Lower leg skin (tissue), 3 donors: Measurements from ENCODE around the gene DBF4B.

ENCODE experiments used
- CTCF ChIP-seq, 3 donors: fragments of 450-650 bp; IDR thresholded peaks; one replicate each; pipeline ENCODE4 v1.5.1; 2016; ENCODE audit warnings: antibody characterized with exemption in 3 of 3, mild to moderate bottlenecking in 3 of 3, moderate library complexity in 2 of 3
- POLR2A ChIP-seq, 2 donors: fragments of 450-650 bp; IDR thresholded peaks; one replicate each; pipeline ENCODE4 v1.6.1; 2016 to 2017; ENCODE audit warnings: antibody characterized with exemption in 2 of 2, mild to moderate bottlenecking in 1 of 2, moderate library complexity in 1 of 2

GRCh38 chr17:44776628-44777393, 68.3 kb downstream of the DBF4B start:
- TF ChIP-seq POLR2A (IDR thresholded peaks at IDR 0.05) (no peak), CTCF (IDR thresholded peaks at IDR 0.05) (no peak)
